Uterus (tissue), 4 donors: ENCODE results near the gene AADAC. TPM values are rescaled to one million over a fixed set of nuclear protein-coding genes. Genes with fewer than 3 reads are reported as not detected.

ENCODE experiments used
- DNase-seq, 2 donors: peaks; one replicate each; pipeline ENCODE4 v3.0.0-alpha.2; 2019 to 2020
- H3K27ac ChIP-seq, 2 donors: fragments of 200-600 bp; sonication (generic); 1 replicate in 1 of 2; 2 replicates in 1 of 2; pipeline ENCODE4 v1.5.1; 2016 to 2018
- H3K27me3 ChIP-seq, 2 donors: fragments of 200-600 bp; sonication (generic); one replicate each; pipeline ENCODE4 v1.5.1; 2018 to 2019; ENCODE audit warnings: control low read depth in 1 of 2
- H3K36me3 ChIP-seq, 2 donors: fragments of 200-600 bp; sonication (generic); one replicate each; pipeline ENCODE4 v1.5.1; 2019; ENCODE audit warnings: control low read depth in 1 of 2
- H3K4me1 ChIP-seq, 2 donors: fragments of 200-600 bp; sonication (generic); one replicate each; pipeline ENCODE4 v1.5.1; 2018 to 2019; ENCODE audit warnings: control low read depth in 1 of 2
- H3K4me3 ChIP-seq, 2 donors: fragments of 200-600 bp; sonication (generic); 1 replicate in 1 of 2; 2 replicates in 1 of 2; pipeline ENCODE4 v1.5.1; 2018 to 2019; ENCODE audit warnings: mild to moderate bottlenecking in 1 of 2
- H3K9me3 ChIP-seq, 2 donors: fragments of 200-600 bp; sonication (generic); one replicate each; pipeline ENCODE4 v1.5.1; 2019; ENCODE audit warnings: control low read depth in 1 of 2
- POLR2A ChIP-seq, 2 donors: fragments of 450-650 bp; IDR thresholded peaks; one replicate each; pipeline ENCODE4 v1.6.1; 2016; ENCODE audit warnings: antibody characterized with exemption in 2 of 2, mild to moderate bottlenecking in 1 of 2, moderate library complexity in 1 of 2
- intact Hi-C: fragments of 100-400 bp; cut with DNase I; formaldehyde crosslinking; loops from one replicate; pipeline ENCODE4 v1.15.1; 2023; ENCODE audit warnings: low total_unique reads
- total RNA-seq, 4 donors: library from RNA; depleted of rRNA in 3 of 4; stranded (reverse); fragments of >200 nt in 3 of 4; gene quantifications; one replicate each; pipeline versions ENCODE4 v1.1.0 to v1.2.4, GENCODE V29; 2014 to 2023
- TF ChIP-seq, protein P1 (sequence below), 4 experiments: fragments of 200-600 bp in 2 of 4; fragments of 450-650 bp in 2 of 4; sonication (generic) in 2 of 4; IDR thresholded peaks; one replicate each; pipeline ENCODE4 v1.5.1; 2016 to 2019; ENCODE audit warnings: antibody characterized with exemption in 4 of 4, mild to moderate bottlenecking in 2 of 4, moderate library complexity in 1 of 4
- donor health status: DM: yes; HTN: yes; CAD: no.

Gene AADAC
- total RNA-seq, 4 donors from 2014 or later, result 0.35 TPM; not detected in 3

DNA sequence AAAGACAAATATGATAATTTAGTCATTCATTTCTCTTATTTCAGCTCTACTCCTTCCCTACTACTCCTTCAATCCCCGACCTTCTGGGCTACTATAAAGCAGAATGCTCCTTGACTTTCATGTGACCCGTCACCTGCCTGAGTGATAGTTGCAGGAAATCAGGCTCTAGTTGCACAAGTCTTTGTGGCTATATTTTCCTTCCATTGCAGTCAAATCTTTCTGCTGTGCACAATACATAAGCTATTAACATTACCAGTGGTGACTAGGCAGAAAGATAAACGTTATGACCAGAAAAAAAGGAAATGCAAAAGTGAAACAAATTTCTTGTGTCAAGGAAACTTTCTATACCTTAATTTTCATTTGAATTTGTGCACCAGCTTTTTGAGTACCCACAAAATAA, 61.8 kb downstream of the AADAC start:
- H3K27me3 ChIP-seq, result no peaks in the 10 kb centered on the region
- no peak overlapping the region for H3K27ac ChIP-seq
- no peak for TF ChIP-seq POLR2A (IDR thresholded peaks at IDR 0.05)
- TF ChIP-seq, protein P1, sequence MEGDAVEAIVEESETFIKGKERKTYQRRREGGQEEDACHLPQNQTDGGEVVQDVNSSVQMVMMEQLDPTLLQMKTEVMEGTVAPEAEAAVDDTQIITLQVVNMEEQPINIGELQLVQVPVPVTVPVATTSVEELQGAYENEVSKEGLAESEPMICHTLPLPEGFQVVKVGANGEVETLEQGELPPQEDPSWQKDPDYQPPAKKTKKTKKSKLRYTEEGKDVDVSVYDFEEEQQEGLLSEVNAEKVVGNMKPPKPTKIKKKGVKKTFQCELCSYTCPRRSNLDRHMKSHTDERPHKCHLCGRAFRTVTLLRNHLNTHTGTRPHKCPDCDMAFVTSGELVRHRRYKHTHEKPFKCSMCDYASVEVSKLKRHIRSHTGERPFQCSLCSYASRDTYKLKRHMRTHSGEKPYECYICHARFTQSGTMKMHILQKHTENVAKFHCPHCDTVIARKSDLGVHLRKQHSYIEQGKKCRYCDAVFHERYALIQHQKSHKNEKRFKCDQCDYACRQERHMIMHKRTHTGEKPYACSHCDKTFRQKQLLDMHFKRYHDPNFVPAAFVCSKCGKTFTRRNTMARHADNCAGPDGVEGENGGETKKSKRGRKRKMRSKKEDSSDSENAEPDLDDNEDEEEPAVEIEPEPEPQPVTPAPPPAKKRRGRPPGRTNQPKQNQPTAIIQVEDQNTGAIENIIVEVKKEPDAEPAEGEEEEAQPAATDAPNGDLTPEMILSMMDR (IDR thresholded peaks at IDR 0.05), result no peak
- H3K9me3 ChIP-seq, result no peaks in the 10 kb centered on the region
- no peaks in the 10 kb centered on the region for H3K4me1 ChIP-seq
- intact Hi-C loops, result no loop called here
- no peaks in the 10 kb centered on the region for H3K36me3 ChIP-seq
- DNase-seq, result no peak
- H3K4me3 ChIP-seq, result no peak overlapping the region

GRCh38 chr3:151877269-151877668, 63.4 kb downstream of the AADAC start:
- DNase-seq, result no peak
- TF ChIP-seq, protein P1 (IDR thresholded peaks at IDR 0.05), result no peak
- TF ChIP-seq POLR2A (IDR thresholded peaks at IDR 0.05), result no peak
- Histone ChIP-seq H3K4me3 (no peak overlapping the region), H3K27me3 (no peaks in the 10 kb centered on the region), H3K36me3 (no peaks in the 10 kb centered on the region), H3K9me3 (no peaks in the 10 kb centered on the region), H3K27ac (no peak overlapping the region), H3K4me1 (no peaks in the 10 kb centered on the region)
- intact Hi-C loops, result no loop called here

Other genes starting within 250 kb of the AADAC start
- under 1 TPM in 1 of 4 donors, not detected in 3; 0.21 TPM for gene AADACL2, start 80.2 kb upstream of the AADAC start, total RNA-seq
- under 1 TPM in 2 of 4 donors, not detected in 2; 0.21 to 0.59 TPM for gene SUCNR1, start 59.5 kb downstream of the AADAC start, total RNA-seq